NT2/D1 (cell line): ENCODE measurements around the gene FNIP1.

Experiments
- DNase-seq: peaks from one replicate; pipeline ENCODE4 v3.0.0-alpha.2; 2011; ENCODE audit warnings: low read depth, low spot score
- H3K27me3 ChIP-seq: 2 replicates; pipeline ENCODE4 v1.6.0; 2011; ENCODE audit warnings: mild to moderate bottlenecking; ENCODE audit not compliant: insufficient read length, insufficient read depth
- H3K36me3 ChIP-seq: 2 replicates; pipeline ENCODE4 v1.6.1; 2011; ENCODE audit warnings: mild to moderate bottlenecking, low read length, mixed read lengths; ENCODE audit not compliant: insufficient read depth, insufficient read length
- H3K4me1 ChIP-seq: 2 replicates; pipeline ENCODE4 v1.5.1; 2011; ENCODE audit not compliant: insufficient read depth, insufficient read length
- H3K4me3 ChIP-seq: 2 replicates; pipeline ENCODE4 v1.5.1; 2011; ENCODE audit warnings: low read depth; ENCODE audit not compliant: insufficient read length
- H3K9ac ChIP-seq: 2 replicates; pipeline ENCODE4 v1.6.0; 2011; ENCODE audit warnings: low read depth; ENCODE audit not compliant: insufficient read length
- H3K9me3 ChIP-seq: 2 replicates; pipeline ENCODE4 v1.5.1; 2011; ENCODE audit warnings: mild to moderate bottlenecking, low read length; ENCODE audit not compliant: insufficient read depth
- SUZ12 ChIP-seq: IDR thresholded peaks from 2 replicates; pipeline ENCODE4 v1.6.1; 2011; ENCODE audit not compliant: insufficient read length, insufficient read depth; ENCODE audit errors: extremely low read depth
- YY1 ChIP-seq: IDR thresholded peaks from 2 replicates; pipeline ENCODE4 v1.6.1; 2011; ENCODE audit not compliant: insufficient read length, insufficient read depth
- ZNF274 ChIP-seq: IDR thresholded peaks from 2 replicates; pipeline ENCODE4 v1.6.1; 2011; ENCODE audit warnings: mild to moderate bottlenecking, low read depth, low read length

FNIP1 gene

DNA sequence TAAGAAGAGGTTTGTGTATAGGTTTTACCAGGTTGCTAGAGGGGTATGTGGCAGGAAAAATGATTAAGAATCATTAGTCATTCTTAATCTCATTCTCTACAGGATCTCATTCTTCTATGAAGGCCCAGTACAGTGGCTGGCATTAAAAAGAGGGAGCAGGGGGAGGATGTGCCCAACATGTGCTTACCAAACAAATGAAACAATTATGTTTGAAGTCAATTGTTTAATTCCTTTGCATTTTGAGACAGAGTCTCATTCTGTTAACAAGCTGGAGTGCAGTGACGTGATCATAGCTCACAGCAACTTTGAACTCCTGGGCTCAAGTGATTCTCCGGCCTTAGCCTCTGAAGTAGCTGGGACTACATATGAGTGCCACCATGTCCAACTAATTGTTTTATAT lies 23.0 kb downstream of the FNIP1 start:
- no peaks in the 10 kb centered on the region for H3K27me3 ChIP-seq
- no peak overlapping the region for H3K4me3 ChIP-seq
- no peaks in the 10 kb centered on the region for H3K9me3 ChIP-seq
- H3K36me3 ChIP-seq: no peaks in the 10 kb centered on the region
- no peak for DNase-seq
- H3K4me1 ChIP-seq: no peaks in the 10 kb centered on the region
- no peak for TF ChIP-seq SUZ12
- no peak for TF ChIP-seq YY1
- no peak for TF ChIP-seq ZNF274
- H3K9ac ChIP-seq: no peak overlapping the region

GRCh38 chr5:131771692-131772091 lies 25.1 kb downstream of the FNIP1 start:
- no peaks in the 10 kb centered on the region for H3K9me3 ChIP-seq
- TF ChIP-seq YY1 (no peak), SUZ12 (no peak), ZNF274 (no peak)
- H3K4me1 ChIP-seq: no peaks in the 10 kb centered on the region
- no peaks in the 10 kb centered on the region for H3K27me3 ChIP-seq
- no peak for DNase-seq
- H3K4me3 ChIP-seq: no peak overlapping the region
- no peaks in the 10 kb centered on the region for H3K36me3 ChIP-seq
- no peak overlapping the region for H3K9ac ChIP-seq

DNA sequence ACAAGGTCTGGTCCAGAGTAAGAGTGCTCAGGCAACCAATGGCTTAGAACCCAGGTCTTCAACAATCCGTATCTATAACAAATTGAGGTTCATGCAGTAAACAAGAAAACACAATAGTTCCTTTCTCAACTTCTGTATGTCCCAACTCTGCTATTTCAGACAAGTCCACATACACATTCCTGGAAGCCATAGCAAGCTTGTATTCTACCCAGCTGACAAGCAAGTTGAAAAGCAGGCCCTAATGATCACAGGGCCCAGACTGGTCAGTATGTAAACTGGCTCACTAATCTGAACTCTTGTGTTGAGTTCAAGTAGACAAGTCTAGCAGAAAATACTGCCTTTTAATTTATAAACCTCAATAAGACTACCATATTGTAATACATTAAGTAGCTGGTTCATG lies 26.9 kb downstream of the FNIP1 start:
- no peaks in the 10 kb centered on the region for H3K4me1 ChIP-seq
- no peaks in the 10 kb centered on the region for H3K27me3 ChIP-seq
- H3K9me3 ChIP-seq: no peaks in the 10 kb centered on the region
- no peak for TF ChIP-seq YY1
- no peak for TF ChIP-seq ZNF274
- no peak for TF ChIP-seq SUZ12
- H3K4me3 ChIP-seq: no peak overlapping the region
- H3K36me3 ChIP-seq: peaks cover 2% of the 10 kb centered on the region
- no peak overlapping the region for H3K9ac ChIP-seq
- DNase-seq: no peak

DNA sequence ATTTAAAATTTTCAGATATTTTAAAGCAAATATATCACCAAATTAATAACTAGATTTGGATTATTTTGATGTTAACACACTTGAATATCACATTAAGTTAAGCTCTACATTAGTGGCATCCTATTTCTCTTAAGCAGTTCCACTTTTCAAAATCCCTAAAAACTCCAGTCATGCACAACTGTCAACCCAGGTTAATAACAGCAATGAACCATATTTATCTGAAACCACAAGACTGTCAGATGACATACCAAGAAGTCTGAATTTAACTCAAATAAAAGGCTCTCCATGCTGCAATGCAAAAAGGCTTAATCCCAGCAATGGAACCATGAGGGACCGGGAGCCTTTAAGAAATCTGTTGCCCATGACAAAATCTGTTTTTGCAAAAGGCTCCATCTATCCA lies 27.5 kb downstream of the FNIP1 start:
- Histone ChIP-seq H3K9ac (no peak overlapping the region), H3K4me3 (no peak overlapping the region), H3K4me1 (no peaks in the 10 kb centered on the region), H3K9me3 (no peaks in the 10 kb centered on the region), H3K36me3 (peaks cover 3% of the 10 kb centered on the region), H3K27me3 (no peaks in the 10 kb centered on the region)
- no peak for DNase-seq
- no peak for TF ChIP-seq ZNF274
- TF ChIP-seq SUZ12: no peak
- no peak for TF ChIP-seq YY1

DNA sequence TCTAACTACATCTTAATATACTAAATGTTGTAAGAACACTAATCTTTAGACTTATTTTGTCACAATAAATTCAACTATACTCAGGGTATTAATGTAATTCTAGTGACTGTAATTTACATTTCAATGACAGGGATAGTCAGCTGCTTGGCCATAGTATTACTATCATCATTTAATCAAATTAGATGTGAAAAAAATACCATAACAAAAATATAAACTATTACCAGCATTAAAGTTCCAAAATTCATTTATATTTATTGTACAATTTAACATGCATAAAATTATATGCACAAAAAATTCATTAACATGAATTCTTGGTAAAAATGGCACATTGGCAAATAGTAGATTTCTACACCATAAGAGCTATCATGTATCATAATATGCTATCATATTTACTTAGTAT lies 28.9 kb downstream of the FNIP1 start:
- DNase-seq: no peak
- Histone ChIP-seq H3K9ac (no peak overlapping the region), H3K4me1 (no peaks in the 10 kb centered on the region), H3K9me3 (0 out of 2 replicates have a peak, but pooled peaks cover 3% of the 10 kb centered on the region), H3K36me3 (peaks cover 3% of the 10 kb centered on the region), H3K27me3 (no peaks in the 10 kb centered on the region), H3K4me3 (no peak overlapping the region)
- TF ChIP-seq ZNF274 (no peak), YY1 (no peak), SUZ12 (no peak)

- H3K4me1 ChIP-seq: no peaks in the 10 kb centered on the region
- H3K27me3 ChIP-seq: no peaks in the 10 kb centered on the region
- TF ChIP-seq ZNF274: no peak
- no peak for TF ChIP-seq SUZ12
- no peak for TF ChIP-seq YY1
- 0 out of 2 replicates have a peak, but pooled peaks cover 3% of the 10 kb centered on the region for H3K9me3 ChIP-seq
- no peak for DNase-seq
- H3K4me3 ChIP-seq: no peak overlapping the region
- peaks cover 3% of the 10 kb centered on the region for H3K36me3 ChIP-seq
- H3K9ac ChIP-seq: no peak overlapping the region
Measured at GRCh38 chr5:131766689-131767088, 30.1 kb downstream of the FNIP1 start.

- Histone ChIP-seq H3K36me3 (peaks cover 3% of the 10 kb centered on the region), H3K9me3 (0 out of 2 replicates have a peak, but pooled peaks cover 3% of the 10 kb centered on the region), H3K27me3 (no peaks in the 10 kb centered on the region), H3K9ac (no peak overlapping the region), H3K4me1 (no peaks in the 10 kb centered on the region), H3K4me3 (no peak overlapping the region)
- no peak for DNase-seq
- no peak for TF ChIP-seq ZNF274
- no peak for TF ChIP-seq SUZ12
- no peak for TF ChIP-seq YY1
Measured at GRCh38 chr5:131765261-131765660, 31.6 kb downstream of the FNIP1 start.

DNA sequence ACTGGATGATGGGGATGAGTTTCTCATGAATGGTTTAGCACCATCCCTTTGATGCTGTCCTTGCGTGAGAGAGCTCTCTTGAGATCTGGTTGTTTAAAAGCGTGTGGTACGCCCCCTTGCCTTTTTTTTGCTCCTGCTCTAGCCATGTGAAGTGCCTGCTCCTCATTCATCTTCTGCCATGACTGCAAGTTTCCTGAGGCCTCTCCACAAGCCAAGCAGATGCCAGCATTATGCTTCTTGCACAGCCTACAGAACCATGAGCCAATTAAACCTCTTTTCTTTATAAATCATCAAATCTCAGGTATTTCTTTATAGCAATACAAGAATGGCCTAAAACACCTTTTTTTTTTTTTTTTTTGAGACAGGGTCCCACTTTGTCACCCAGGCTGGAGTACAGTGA lies 32.8 kb downstream of the FNIP1 start:
- no peak for DNase-seq
- TF ChIP-seq ZNF274 (no peak), YY1 (no peak)
- no peaks in the 10 kb centered on the region for H3K27me3 ChIP-seq
- H3K4me3 ChIP-seq: no peak overlapping the region
- no peaks in the 10 kb centered on the region for H3K4me1 ChIP-seq
- H3K36me3 ChIP-seq: peaks cover 3% of the 10 kb centered on the region
- H3K9ac ChIP-seq: no peak overlapping the region
- H3K9me3 ChIP-seq: 0 out of 2 replicates have a peak, but pooled peaks cover 3% of the 10 kb centered on the region
